Measurements from ENCODE around the gene KBTBD4.
"Not testable (repeated sequence)": the region's sequence is repeated elsewhere in the genome, so short reads cannot be mapped to it uniquely, and the experiment has no call there.

Gene KBTBD4

DNA sequence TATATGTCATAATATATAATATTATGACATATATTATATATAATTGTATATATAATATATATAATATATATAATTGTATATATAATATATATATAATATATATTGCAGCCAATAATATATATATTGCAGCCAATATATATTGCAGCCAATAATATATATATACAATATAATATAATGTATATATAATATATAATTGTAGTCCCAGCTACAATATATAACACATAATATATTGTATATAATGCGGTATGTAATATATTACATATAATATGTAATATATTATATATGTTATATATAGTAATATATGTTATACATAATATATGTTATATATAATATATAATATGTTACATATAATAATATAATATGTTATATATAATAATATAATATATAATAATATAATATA is 20.1 kb downstream of the KBTBD4 start:
- ATAC-seq (no peak), DNase-seq (no peak)

DNA sequence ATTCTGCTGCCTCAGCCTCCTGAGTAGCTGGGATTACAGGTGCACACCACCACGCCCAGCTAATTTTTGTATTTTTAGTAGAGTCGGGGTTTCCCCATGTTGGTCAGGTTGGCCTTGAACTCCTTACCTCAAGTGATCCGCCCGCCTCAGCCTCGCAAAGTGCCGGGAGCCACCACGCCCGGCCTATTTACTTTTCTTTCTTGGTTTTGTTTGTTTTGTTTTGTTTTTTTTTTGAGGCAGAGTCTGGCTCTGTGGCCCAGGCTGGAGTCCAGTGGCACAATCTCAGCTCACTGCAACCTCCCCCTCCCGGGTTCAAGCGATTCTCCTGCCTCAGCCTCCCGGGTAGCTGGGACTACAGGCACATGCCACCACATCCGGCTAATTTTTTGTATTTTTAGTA is 21.8 kb downstream of the KBTBD4 start:
- not testable (repeated sequence) for DNase-seq, ATAC-seq

DNA sequence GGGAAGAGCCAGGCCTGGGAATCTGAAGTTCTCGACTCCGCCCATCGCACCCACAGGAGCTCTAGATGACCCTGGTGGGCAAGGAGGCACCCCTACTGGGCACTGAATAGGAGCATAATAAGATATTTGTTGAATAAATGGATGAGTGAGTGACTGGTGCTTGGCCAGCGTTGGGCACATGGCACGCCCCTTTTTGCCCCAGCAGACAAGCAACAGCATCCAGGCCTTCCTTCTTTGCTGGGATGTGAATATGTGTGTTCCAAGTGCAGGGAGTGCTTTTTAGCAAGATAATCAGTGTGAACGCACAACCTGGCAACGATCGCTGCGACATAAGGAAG is 25.4 kb downstream of the KBTBD4 start:
- ATAC-seq (peak; percentile 17), DNase-seq (no peak)

DNA sequence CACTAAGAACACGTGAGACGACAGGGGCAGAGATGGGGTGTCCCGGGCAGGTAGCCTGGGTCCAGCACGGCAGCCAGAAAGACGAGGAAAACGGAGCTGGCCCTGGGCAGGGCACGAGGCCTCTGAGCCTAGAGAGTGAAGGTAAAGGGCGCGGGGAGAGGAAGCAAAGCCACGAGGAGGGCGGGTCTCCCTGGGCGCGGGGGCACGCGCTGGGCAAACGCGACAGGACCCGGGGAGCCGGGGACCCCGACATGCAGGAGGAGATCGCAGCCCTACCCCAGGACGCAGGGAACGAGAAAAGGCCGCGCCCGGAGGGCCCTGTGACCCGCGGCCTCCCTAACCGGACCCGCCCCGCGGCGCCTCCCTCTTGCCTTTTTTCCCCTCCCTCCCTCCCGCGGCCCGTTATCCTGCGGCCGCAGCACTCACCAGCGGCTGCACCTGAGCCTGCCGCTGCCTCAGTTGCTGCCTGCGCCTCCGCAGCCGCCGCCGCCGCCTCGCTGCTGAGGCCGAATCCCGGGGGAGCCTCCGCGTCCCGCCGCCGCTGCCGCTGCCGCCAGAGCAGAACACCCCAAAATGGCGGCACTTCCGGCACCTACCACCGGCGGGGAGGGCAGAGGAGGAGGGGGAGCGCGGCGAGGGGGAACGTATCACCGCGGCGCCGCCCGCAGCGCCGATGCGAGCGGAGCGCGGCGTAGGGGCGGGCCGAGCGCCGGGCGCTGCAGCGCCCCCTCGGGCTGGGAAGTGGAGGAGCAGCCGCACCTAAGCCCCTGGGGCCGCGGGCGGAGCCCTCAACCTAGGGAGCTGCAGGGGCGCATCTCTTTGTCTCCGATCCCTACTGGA is 26.0 kb downstream of the KBTBD4 start, which contains the start of gene CELF1:
Gene CELF1 (minus strand): TSS at position 567 of the 840 bp plus-strand sequence. CDS start 53,609 bp downstream, outside the sequence.
- peak; percentile 94 for DNase-seq
- ATAC-seq: peak; percentile 97

DNA sequence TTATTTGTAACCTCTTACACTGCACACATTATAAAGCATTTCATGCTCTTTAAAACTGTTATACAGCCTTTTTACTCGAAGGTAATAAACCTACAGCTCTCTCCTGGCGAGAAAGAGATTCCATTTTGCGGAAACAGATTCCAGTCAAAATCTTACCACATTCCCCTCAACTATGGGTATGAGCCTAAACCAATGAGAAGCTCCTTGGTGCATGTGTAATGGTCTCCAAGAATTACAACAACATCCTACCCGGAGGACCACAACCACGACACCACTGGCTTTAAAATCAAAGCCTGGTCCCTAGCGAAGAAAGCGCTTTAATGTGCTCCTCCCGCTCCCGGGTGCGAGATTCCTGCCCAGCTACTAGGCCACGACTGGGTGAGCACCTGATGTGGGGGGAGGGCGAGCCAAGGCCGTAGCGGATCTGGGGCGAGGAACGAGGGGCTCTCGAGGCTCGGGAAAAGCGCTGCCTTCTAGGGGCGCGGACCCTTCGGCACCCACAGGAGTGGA is 26.7 kb downstream of the KBTBD4 start:
- ATAC-seq: peak; percentile 3

GRCh38 chr11:47551086-47551485 is 27.7 kb downstream of the KBTBD4 start:
- DNase-seq: no peak
- ATAC-seq: no peak

More for the DNA sequence above, 26.7 kb downstream of the KBTBD4 start:
- peak; percentile 39 for DNase-seq

DNA sequence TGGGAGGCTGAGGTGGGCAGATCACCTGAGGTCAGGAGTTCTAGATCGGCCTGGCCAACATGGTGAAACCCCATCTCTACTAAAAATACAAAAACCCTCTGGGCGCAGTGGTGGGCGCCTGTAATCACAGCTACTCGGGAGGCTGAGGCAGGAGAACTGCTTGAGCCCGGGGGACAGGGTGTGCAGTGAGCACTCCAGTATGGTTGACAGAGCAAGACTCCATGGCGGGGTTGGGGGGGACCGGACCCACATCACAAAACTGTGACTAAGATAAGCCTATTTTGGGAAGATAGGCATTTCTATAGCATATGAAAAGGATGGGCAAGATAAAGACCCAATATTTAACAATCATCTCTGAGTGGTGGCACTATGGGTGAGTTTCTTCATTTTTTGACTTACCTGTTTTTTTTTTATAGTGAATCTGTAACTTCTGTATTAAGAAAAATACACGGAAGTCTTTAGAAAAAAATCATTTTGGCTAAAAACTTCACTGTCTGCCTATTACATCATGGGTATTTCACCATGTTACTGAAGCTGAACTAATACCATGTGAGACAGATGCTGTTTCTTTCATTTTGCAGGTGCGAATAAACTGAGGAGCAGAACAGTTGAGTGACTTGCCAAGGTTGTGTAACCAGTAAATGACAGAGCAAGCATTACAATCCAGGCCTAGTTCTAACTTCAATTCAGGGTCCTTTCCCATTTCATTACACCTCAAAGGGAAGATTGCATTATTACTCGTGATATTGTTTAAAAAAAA is 28.3 kb downstream of the KBTBD4 start:
- DNase-seq (no peak), ATAC-seq (no peak)

GRCh38 chr11:47546274-47546673 is 32.5 kb downstream of the KBTBD4 start:
- ATAC-seq, DNase-seq: not testable (repeated sequence)

GRCh38 chr11:47545298-47545697 is 33.5 kb downstream of the KBTBD4 start:
- no peak for ATAC-seq
- no peak for DNase-seq

DNA sequence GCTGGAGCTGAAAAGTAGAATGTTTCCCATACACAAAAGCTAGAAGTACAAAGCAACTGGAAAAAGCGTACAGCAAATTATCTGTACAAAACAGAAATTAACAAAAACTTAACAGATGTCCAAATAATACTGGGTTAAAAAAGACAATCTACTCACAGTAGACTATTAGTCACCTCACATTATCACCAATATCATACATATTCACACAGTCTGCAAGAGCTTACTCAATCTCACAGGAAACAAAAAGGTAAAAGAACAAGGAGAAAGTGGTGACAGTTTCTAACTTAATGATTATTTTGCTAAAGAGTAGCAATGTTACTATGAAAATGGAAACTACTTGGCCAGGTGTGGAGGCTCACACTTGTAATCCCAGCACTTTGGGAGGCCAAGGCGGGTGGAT is 37.7 kb downstream of the KBTBD4 start:
- DNase-seq (no peak), ATAC-seq (no peak)

DNA sequence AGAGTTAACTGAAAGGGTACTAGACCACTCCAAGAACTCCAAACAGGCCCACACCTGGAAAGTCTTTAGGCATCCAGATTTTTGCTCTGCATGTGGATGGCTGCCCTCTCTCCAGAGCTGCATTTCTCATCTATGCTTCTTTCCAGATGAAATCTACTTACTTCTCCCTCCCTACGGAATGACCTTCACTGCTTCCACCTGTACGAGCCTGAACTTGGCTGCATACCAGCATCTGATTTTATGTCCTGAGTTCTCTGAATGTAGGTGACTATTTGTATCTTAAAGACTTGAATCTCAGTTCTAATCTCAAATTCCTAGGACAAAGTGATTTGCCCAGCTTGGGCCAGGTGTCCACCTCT is 39.1 kb downstream of the KBTBD4 start:
- DNase-seq: no peak
- ATAC-seq: no peak

DNA sequence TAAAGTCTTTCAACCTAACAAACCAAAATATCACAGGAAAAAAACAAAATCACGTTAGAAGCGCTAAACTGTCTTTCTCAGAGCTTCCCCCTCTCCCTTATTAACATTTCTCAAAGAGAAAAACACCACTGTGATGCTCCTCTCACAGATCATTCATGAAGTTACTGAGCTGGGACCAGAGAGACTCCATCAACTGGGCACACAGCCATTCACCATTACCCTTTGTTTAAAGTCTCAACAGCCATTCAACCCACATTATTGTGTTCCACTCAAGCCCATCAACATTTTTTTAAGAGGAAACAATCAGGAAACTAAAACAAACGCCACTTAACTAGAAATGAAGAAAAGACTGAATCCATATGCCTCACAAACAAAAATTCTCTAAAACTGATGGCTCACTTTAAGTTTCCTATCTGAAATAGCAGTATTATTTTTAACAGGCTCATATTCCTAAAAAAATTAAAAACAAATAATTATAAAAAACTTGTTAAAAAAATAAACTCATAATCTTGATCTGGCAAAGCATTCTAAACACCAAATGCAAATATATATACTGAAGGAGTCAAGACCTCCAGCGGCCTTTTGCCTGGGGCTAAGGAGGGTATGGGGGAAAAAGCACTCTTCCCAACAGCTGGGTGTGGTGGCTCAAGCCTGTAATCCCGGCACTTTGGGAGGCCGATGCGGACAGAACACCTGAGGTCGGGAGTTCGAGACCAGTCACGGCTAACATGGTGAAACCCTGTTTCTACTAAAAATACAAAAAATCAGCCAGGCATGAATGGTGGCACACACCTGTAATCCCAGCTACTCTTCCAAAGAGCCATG is 39.8 kb downstream of the KBTBD4 start:
- ATAC-seq (no peak), DNase-seq (no peak)

DNA sequence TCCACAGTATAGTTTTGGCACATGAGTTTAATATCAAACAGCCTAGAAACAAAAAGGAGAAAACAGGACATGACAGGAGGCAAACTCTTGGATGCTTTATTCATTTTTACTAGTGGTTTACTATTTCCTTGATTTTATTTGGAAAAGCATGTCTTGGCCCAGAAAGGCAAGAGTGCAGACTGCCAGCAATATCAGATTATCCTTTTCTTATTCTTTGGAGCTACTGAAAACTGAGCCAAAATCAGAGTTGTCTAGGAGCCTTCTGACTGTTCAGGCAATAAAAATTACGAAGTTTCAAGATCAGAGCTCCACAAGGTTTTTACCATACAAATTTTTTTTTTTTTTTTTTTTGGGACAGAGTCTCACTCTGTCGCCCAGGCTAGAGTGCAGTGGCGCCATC is 41.9 kb downstream of the KBTBD4 start:
- no peak for ATAC-seq
- DNase-seq: no peak

- no peak for DNase-seq
Observed at GRCh38 chr11:47534704-47535251, 44.0 kb downstream of the KBTBD4 start.

DNA sequence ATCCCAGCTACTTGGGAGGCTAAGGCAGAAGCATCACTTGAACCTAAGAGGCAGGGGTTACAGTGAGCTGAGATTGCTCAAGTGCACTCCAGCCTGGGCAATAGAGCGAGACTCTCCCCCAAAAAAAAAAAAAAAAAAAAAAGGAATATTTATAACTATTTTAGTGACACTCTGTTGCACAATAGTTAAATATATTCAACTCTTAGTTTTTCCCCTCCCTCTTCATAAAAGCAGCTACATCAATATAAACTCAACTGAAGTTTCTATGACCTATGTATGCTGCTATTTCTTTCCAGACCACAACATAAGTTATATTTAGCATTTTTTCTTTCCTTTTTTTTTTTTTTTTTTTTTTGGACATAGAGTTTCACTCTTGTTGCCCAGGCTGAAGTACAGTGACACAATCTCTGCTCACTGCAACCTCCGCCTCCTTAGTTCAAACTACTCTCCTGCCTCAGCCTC is 45.0 kb downstream of the KBTBD4 start:
- ATAC-seq: no peak
- no peak for DNase-seq

More at GRCh38 chr11:47534704-47535251, 44.0 kb downstream of the KBTBD4 start:
- ATAC-seq: no peak

DNA sequence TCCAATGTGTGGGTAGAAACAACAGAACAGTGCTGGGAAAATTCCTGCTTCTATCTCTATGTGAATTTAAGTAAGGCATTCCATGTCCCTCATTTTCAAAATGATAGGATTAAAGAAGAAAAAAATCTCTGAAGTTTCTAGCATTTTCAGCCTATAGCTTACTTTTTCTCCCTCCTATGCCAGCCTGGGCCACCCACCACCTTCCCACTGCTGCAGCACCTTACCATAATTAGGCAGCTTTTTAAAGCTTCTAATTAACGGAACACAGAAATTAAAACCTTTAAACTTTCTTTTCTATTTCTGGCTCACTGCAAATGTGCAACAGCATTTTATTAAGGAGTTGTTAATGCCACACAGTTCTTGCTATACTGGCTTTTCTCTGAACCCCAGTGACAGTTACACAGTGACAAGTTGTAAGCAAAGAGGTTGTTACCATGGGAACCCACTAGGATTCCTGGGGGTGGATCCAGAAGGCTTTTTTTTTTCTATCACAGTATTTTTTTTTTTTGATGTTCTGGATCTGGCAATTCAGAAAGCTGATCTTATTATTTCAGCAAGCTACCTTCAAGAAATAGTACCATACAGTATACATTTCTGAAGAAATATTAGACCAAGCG is 46.1 kb downstream of the KBTBD4 start:
- DNase-seq: no peak
- ATAC-seq: no peak

DNA sequence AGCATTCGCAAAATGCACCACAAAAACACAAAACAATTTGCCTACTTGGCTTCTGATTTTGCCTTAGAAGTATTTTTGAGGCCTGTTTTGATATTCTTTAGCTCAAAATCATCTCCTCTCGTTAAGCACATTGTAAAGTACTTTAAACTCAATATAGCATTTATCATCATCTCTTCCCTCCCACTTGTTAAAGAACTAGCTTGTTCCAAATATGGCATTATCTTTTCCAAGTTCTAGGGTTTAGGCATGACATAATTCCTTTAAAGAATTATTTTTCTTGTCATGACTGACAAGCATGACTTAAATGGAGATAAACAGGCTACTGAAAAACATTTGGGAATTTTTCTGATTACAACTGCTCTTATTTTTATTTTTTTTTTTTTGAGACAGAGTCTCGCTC is 47.1 kb downstream of the KBTBD4 start:
- ATAC-seq: no peak
- DNase-seq: no peak

GRCh38 chr11:47530721-47531120 is 48.0 kb downstream of the KBTBD4 start:
- ATAC-seq, DNase-seq: not testable (repeated sequence)

GRCh38 chr11:47529951-47530350 is 48.8 kb downstream of the KBTBD4 start:
- ATAC-seq: no peak

GRCh38 chr11:47527186-47527585 is 51.6 kb downstream of the KBTBD4 start:
- ATAC-seq (no peak), DNase-seq (no peak)

More at GRCh38 chr11:47529951-47530350, 48.8 kb downstream of the KBTBD4 start:
- DNase-seq: no peak

GRCh38 chr11:47526032-47526431 is 52.7 kb downstream of the KBTBD4 start:
- not testable (repeated sequence) for DNase-seq, ATAC-seq

Data from stimulated activated naive CD8-positive, alpha-beta T cell treated with anti-CD3 and anti-CD28 coated beads, Interleukin-15, Interleukin-2, amounts not matched to agents 100 U/mL and 50 U/mL, for 24 hours (primary cell).